ENCODE data around the gene ATP5F1C.

DNA sequence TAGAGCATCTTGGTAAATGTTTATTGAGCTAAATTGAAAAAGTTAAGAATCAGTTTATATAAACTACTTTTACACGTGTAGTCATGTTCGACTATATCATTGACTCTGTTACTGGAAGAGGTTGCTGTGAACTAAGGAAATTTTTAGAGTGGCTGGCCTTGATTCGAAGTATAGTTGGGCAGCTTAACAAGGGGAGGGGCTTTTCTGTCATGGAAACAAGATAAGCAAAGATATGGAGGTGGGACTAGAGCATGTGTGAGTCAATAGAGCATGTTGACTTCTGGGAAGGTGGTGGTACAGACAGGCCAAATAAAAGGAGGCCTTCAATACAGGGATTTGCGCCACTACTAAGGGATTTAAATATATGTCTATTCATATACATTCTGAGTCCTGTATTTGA is 7.6 kb downstream of the ATP5F1C start:
- TF ChIP-seq, protein P1, sequence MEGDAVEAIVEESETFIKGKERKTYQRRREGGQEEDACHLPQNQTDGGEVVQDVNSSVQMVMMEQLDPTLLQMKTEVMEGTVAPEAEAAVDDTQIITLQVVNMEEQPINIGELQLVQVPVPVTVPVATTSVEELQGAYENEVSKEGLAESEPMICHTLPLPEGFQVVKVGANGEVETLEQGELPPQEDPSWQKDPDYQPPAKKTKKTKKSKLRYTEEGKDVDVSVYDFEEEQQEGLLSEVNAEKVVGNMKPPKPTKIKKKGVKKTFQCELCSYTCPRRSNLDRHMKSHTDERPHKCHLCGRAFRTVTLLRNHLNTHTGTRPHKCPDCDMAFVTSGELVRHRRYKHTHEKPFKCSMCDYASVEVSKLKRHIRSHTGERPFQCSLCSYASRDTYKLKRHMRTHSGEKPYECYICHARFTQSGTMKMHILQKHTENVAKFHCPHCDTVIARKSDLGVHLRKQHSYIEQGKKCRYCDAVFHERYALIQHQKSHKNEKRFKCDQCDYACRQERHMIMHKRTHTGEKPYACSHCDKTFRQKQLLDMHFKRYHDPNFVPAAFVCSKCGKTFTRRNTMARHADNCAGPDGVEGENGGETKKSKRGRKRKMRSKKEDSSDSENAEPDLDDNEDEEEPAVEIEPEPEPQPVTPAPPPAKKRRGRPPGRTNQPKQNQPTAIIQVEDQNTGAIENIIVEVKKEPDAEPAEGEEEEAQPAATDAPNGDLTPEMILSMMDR (IDR thresholded peaks at IDR 0.05): no peak
- TF ChIP-seq POLR2A (IDR thresholded peaks at IDR 0.05): no peak
